ENCODE measurements around the gene ADCY9. TPM values are rescaled to one million over a fixed set of nuclear protein-coding genes. Genes with fewer than 3 reads are reported as not detected.

ADCY9 gene
- total and polyA plus RNA-seq, 2 experiments from 2014 or later: 7.1 to 28.4 TPM

GRCh38 chr16:4053301-4053845, 62.9 kb downstream of the ADCY9 start:
- TF ChIP-seq CTCF (IDR thresholded peaks at IDR 0.05; ENCODE audit: low read depth, low read length): no peak
- H3K4me1 ChIP-seq (ENCODE audit: low read depth): peaks cover 26% of the 10 kb centered on the region
- no peaks in the 10 kb centered on the region for H3K27me3 ChIP-seq
- H3K27ac ChIP-seq: peak overlapping the region; percentile 77
- H3K9me3 ChIP-seq (ENCODE audit: low read depth): no peaks in the 10 kb centered on the region
- peak; percentile 58 to 63 for DNase-seq (ENCODE audit: low read depth in 1 of 2, low spot score in 1 of 2)
- no peak overlapping the region for H3K4me3 ChIP-seq
- no peaks in the 10 kb centered on the region for H3K36me3 ChIP-seq

- no peaks in the 10 kb centered on the region for H3K36me3 ChIP-seq
- H3K4me1 ChIP-seq (ENCODE audit: low read depth): peaks cover 26% of the 10 kb centered on the region
- no peaks in the 10 kb centered on the region for H3K27me3 ChIP-seq
- no peaks in the 10 kb centered on the region for H3K9me3 ChIP-seq (ENCODE audit: low read depth)
- DNase-seq (ENCODE audit: low read depth in 1 of 2, low spot score in 1 of 2): peak in 1 of 2 donors; percentile 42
- TF ChIP-seq CTCF (IDR thresholded peaks at IDR 0.05; ENCODE audit: low read depth, low read length): no peak
- H3K27ac ChIP-seq: peak overlapping the region; percentile 77
- no peak overlapping the region for H3K4me3 ChIP-seq
Measured at GRCh38 chr16:4052801-4053293, 63.4 kb downstream of the ADCY9 start.

DNA sequence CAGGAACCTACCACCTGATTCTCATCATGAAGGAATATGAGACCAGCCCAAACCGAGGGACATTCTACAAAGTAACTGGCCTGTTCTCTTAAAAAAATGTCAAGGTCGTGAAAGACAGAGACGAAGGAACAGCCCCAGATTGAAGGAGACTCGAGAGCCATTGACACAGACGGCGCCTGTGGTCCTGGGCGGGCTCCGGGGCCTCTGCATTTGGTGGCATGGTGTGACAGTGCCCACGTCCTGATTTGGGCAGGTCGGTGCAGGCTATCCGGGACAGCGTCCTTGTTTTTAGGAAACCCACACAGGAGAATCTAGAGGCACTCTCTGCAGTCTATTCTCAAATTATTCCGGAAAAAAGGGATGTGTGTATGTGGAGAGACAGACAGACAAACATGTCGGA, 64.1 kb downstream of the ADCY9 start:
- TF ChIP-seq CTCF (IDR thresholded peaks at IDR 0.05; ENCODE audit: low read depth, low read length): no peak
- H3K27ac ChIP-seq: peak overlapping the region; percentile 77
- H3K4me1 ChIP-seq (ENCODE audit: low read depth): peaks cover 26% of the 10 kb centered on the region
- H3K27me3 ChIP-seq: no peaks in the 10 kb centered on the region
- DNase-seq (ENCODE audit: low read depth in 1 of 2, low spot score in 1 of 2): no peak
- H3K36me3 ChIP-seq: no peaks in the 10 kb centered on the region
- no peak overlapping the region for H3K4me3 ChIP-seq
- H3K9me3 ChIP-seq (ENCODE audit: low read depth): no peaks in the 10 kb centered on the region

DNA sequence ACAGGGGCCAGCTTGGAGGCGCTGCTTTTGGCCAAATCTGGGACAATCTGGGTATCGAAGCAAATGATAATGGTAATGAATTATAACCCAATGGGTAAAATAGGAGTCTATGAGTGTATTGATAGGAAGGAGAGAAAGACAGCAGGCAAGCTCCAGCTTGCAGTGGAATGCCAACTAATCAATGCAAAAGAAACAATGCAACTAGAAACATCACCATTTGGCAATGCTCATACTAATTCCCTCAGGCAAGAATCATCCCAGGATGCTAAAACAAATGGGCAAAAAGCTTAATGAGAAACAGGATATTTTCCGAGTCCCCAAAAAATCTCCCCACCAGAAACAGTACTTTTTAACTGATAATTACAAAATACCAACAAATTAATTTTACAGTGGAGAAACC, 64.7 kb downstream of the ADCY9 start:
- DNase-seq (ENCODE audit: low read depth in 1 of 2, low spot score in 1 of 2): no peak
- Histone ChIP-seq H3K4me1 (ENCODE audit: low read depth) (peaks cover 26% of the 10 kb centered on the region), H3K27ac (peak overlapping the region; percentile 77), H3K4me3 (no peak overlapping the region), H3K27me3 (no peaks in the 10 kb centered on the region), H3K9me3 (ENCODE audit: low read depth) (no peaks in the 10 kb centered on the region), H3K36me3 (no peaks in the 10 kb centered on the region)
- TF ChIP-seq CTCF (IDR thresholded peaks at IDR 0.05; ENCODE audit: low read depth, low read length): no peak

DNA sequence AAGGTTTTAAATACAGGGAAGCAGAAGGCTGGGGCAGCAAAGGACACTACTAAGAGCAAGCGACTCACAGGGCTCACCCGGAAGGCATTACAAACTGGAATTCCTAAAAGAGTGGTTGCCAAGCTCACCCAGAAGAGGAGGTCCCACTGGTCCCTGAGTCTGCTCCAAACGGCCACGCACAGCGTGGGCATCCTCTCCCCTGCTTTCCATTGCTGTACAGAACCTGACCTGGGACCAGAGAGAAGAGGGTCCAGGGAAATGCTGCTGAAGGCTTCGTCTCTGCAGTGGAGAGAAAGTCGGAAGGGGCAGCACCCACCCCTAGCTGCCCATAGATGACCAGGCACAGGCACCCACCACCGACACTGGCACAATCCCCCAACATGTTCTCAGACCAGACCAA, 67.2 kb downstream of the ADCY9 start:
- no peaks in the 10 kb centered on the region for H3K36me3 ChIP-seq
- no peak for DNase-seq (ENCODE audit: low read depth in 1 of 2, low spot score in 1 of 2)
- H3K4me1 ChIP-seq (ENCODE audit: low read depth): peaks cover 26% of the 10 kb centered on the region
- H3K4me3 ChIP-seq: no peak overlapping the region
- no peaks in the 10 kb centered on the region for H3K27me3 ChIP-seq
- H3K27ac ChIP-seq: no peak overlapping the region
- H3K9me3 ChIP-seq (ENCODE audit: low read depth): no peaks in the 10 kb centered on the region
- TF ChIP-seq CTCF (IDR thresholded peaks at IDR 0.05; ENCODE audit: low read depth, low read length): no peak
